ENCODE measurements around the gene ANHX.
"Not testable (repeated sequence)": the region's sequence is repeated elsewhere in the genome, so short reads cannot be mapped to it uniquely, and the experiment has no call there.

Gene ANHX

DNA sequence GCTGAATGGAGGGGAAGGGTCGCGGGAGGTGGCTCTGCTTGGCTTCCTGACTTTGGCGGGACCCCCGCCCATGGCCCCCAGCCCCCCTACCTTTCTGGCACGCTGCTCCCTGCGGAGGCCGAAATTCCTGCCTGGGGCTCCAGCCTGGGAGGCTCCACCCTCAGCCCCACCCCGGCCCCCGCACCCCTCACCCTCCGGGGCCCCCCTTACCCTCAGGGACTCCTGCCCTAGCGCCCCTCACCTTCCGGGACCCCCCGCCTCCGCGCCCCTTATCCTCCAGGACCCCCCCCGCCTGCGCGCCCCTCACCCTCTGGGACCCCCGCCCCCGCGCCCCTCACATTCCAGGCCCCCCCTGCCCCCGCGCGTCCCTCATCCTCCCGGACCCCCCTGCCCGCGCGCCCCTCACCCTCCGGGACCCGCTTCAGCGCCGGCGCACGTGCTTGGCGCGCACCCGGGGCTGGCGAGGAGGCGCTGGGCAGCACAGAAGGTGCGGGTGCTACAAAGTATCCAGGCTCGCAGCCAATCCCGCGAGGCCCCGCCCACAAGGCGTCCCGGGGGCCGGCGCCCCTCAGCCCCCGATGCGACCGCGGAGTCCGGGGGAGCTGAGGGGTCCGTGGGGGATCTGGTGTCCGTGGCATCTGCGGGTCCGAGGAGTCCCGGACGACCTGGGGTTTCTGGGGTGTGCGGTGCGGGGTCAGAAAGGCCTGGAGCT, at the start of gene ANHX:
ANHX (minus strand) TSS at position 477 of the 712 bp plus-strand sequence. CDS start 1,521 bp downstream, outside the sequence.
- no peak for DNase-seq (ENCODE audit: low read depth in 2 of 3, low spot score in 1 of 3)

DNA sequence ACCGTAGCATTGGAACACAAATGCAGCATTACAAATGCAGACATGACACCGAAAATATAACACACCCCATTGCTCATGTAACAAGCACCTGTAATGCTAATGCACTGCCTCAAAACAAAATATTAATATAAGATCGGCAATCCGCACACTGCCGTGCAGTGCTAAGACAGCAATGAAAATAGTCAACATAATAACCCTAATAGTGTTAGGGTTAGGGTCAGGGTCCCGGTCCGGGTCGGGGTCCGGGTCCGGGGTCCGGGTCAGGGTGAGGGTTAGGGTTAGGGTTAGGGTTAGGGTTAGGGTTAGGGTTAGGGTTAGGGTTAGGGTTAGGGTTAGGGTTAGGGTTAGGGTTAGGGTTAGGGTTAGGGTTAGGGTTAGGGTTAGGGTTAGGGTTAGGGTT, 29.0 kb upstream of the ANHX start:
- not testable (repeated sequence) for DNase-seq (ENCODE audit: low read depth in 2 of 3, low spot score in 1 of 3)

DNA sequence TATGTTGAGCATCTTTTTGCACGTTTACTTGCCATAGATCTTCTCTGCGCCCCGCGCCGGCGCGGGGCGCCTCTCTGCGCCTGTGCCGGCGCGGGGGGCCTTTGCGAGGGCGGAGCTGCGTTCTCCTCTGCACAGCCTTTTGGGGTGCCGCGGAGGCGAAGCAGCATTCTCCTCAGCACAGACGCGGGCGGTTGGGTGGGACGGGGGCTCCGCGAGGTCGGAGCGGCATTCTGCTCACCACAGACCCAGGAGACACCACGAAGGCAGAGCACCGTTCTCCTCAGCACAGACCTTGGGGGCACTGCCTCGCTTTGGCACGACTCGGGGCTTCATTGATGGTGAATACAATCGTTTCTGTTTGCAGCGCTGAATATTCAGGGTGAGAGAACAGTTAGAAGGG, 28.5 kb upstream of the ANHX start:
- DNase-seq (ENCODE audit: low read depth in 2 of 3, low spot score in 1 of 3), result no peak

DNA sequence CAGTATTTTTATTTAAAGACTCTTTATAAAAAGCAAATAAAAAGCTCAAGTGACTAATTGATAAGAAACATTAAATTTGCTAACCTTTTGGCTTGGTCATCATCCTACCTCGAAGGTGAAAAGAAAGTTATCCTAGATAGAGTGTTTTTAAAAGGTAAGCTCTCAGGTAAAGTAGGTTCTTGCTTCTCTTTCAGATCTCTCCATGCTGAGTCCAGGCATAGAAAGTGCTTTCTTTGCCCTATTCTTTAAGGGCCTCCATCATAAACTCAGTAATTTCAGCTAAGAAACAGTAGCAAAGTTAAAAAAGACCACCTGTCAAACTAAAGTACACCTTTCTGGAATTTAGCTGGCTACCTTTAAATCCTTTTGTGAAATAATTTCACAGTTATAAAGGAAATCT, 20.6 kb upstream of the ANHX start:
- DNase-seq (ENCODE audit: low read depth in 2 of 3, low spot score in 1 of 3), result no peak

DNA sequence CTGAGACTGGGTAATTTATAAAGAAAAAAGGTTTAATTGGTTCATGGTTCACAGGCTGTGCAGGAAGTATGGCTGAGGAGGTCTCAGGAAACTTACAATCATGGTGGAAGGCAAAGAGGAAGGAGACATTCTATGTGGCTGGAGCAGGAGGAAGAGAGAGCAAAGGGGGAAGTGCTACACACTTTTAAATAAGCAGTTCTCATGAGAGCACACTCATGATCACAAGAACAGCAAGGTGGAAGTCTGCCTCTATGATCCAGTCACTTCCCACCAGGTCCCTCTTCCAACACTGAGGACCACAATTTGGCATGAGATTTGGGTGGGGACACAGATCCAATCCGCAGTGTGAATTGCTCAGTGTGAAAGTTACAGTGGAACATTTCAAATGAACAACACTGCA, 20.2 kb upstream of the ANHX start:
- DNase-seq (ENCODE audit: low read depth in 2 of 3, low spot score in 1 of 3), result not testable (repeated sequence)

DNA sequence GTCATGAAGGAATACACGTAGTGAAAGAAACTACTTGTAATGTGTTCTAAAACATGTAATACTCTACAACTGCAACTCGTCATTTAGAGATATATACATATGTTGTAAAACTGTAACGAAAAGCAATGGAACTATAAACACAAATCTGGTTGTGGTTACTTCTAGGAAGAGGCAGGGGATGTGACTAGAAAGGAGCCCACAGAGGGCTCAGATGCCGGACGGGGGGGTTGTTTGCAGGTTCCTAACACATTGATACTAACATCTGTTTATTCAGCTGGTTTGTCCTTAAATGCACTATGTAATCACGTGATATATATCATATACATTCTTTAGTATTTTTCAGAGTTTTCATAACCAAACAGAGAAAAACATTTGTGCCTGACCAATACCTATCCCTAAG, 16.1 kb upstream of the ANHX start:
- DNase-seq (ENCODE audit: low read depth in 2 of 3, low spot score in 1 of 3), result no peak

DNA sequence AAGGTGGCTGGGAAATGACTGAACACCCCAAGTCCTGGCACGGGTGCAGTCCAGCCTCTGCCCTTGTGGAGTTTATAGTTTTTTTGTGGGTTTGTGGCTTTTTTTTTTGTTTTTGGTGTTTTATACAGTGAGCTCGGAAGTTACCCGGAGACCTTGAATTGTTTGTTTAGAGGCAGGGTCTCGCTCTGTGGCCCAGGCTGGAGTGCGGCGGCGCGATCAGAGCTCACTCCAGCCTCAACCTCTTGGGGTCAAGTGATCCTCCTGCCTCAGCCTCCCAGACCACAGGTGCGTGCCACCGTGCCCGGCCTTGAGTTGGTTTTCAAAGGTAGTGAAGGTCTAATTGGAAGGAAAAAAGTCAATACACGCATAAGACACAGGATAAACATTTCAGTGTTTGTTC, 879 bp upstream of the ANHX start:
- no peak for DNase-seq (ENCODE audit: low read depth in 2 of 3, low spot score in 1 of 3)

DNA sequence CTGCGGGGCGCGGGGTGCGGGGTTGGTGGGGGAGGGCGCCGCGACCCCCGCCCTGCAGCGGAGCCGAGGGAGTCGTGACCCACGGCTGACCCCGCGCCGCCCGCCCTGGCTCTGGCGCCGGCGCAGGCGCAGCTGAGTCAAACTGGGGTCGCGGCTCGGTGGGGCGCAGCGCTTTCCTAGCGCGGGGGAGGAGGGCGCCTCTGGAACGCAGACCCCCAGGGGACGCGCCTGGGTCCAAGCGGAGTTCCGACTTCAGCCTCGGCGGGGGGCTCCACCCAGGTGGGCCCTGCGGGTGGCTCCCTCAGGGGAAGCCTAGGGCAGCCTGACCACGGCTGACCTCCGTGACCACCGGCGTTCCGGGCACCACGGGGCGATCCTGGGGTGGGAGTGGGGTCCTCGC, 467 bp upstream of the ANHX start:
- DNase-seq (ENCODE audit: low read depth in 2 of 3, low spot score in 1 of 3), result no peak

DNA sequence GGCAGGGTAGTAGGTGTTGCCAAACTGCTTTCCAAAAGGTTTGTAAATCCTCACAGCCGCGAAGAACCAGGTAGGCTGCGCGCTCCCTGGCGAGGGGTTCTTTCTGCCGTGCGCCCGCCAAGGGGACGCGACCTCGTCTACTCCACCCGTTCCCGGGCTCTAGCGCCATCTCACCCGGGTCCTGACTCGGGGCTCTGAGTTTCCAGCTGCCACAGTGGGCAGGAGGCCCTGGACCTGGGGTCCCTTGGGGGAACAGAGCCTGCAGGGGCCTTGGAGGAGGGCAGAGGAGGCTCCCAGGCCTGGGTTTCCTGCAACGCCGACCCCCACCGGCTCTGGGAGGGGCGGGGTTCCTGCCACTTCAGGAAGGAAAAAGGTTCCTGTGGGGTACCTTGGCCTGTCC, 706 bp downstream of the ANHX start:
- DNase-seq (ENCODE audit: low read depth in 2 of 3, low spot score in 1 of 3), result no peak

DNA sequence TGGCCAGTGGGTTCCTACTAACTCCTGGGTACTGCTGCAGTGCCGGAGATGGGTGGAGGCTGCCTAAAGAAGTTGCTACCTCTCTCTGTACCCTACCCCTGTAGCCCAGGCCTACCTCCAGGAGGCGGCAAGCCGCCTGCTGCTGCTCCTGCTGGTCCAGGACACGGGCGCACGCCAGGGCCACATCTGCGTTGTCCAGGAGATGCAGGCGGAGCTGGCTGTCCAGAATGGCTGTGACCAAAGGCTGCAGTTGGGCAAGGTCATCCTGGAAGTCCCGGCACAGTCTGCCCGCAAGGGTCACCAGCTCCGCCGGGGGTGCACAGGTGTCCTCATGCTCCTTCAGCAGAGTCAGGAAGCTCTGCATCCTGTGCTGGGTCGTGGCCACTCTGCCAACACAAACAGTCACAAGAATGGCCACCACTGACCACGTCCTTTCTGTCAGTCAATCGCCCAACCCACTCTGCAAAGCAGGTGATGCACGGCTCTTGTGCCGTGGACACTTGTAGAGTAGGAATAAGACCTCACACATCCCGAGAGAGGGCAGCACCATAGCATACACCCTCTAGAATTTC, 1.6 kb downstream of the ANHX start:
- DNase-seq (ENCODE audit: low read depth in 2 of 3, low spot score in 1 of 3), result no peak

DNA sequence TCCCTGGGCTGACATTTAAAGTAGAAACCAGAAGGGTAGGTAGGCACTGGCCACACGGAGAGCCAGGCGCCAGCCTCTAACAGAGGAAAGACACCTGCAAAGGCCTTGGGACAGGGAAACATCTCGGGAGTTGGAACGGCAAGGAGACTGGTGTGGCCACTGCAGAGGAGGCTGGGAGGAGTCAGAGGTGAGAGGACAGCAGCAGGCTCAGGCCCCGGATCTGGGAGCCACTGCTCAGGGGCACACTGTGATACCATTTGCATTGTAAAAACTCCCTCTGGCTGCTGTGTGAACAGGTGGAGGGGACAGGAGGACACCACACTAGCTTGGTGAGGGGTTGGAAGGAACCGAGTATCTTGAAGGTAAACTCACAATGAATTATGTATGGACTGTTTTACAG, 2.7 kb downstream of the ANHX start:
- DNase-seq (ENCODE audit: low read depth in 2 of 3, low spot score in 1 of 3), result no peak

DNA sequence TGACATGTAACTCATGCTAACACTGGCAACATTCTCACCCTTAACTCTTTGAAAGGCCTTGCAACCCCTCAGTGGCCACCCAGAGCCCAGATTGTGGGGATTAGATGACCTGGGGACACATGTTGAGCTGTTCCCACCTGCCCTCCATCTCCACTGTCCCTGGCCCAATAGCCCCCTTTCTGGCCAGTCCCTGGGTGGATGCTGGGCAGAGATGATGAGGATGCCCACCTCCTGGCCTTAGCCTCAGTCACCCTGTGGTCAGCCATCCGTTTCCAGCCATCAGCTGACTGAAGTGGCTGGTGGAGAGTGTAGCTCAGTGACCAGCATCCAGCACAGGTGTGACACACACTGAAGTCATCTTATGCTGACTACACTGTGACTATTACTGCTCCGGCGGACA, 4.7 kb downstream of the ANHX start:
- DNase-seq (ENCODE audit: low read depth in 2 of 3, low spot score in 1 of 3), result no peak

DNA sequence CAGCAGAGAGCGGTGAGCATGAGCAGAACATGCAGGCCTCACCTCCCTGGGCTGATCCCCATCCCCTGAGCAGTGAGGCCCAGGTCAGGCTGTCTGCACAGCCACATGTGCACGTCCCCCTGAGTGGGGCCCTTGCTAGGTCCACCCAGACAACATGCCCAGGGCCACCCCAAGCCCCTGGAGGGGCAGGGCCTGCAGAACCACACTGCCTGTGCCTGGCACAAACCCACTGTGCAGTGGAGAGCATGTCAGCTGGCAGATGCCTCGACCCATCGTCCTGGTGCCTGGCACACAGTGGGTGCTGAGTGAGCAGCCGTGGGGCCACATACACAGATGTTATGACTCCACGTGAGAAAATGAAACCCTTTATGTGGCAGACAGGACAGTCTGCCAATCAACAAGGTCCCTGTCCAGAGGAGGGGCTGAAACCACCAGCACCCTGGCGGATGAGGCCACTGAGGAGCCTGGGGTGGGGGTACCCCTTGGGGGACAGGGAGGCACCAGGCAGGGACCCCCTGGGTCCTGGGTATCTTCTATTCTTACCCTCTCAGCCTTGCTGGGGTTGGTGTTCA, 8.3 kb downstream of the ANHX start:
- DNase-seq (ENCODE audit: low read depth in 2 of 3, low spot score in 1 of 3), result no peak

DNA sequence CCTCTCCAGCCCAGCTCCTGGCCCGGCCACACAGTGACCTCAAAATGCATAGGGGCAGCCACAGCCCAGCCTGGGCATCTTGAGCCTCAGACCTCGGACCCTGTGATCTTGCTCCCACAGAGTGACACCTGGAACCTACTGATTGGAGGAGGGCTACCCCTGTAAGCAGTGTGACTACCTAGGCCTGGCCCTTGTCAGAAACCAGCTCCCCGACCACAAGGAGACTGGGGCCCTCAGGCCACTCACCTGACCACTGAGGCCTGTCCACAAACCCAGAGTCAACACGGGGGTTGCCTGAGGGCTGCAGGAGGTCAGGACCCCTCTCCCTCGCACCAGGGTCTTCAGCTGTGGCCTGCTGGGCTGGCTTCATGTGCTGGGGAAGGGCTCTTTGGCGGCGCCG, 9.0 kb downstream of the ANHX start:
- no peak for DNase-seq (ENCODE audit: low read depth in 2 of 3, low spot score in 1 of 3)

DNA sequence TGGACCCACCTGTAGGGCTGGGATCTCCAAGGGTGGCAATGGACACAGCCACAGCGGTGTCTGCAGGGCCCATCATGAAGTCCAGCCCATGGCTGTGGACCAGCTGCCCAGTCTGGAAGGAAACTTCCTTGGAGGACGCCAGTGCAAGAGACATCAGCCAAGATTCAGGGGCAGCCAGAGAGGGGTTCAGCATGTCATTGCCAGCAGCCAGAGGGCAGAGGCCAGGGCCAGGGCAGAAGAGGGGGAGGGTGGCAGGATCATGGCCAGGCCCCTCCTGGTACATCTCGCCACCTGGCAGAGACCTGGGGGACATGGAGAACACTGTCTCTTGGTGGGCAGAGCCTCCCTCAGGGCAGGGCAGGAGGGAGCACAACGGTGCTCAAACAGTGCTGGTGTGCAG, 10.2 kb downstream of the ANHX start:
- DNase-seq (ENCODE audit: low read depth in 2 of 3, low spot score in 1 of 3), result no peak

DNA sequence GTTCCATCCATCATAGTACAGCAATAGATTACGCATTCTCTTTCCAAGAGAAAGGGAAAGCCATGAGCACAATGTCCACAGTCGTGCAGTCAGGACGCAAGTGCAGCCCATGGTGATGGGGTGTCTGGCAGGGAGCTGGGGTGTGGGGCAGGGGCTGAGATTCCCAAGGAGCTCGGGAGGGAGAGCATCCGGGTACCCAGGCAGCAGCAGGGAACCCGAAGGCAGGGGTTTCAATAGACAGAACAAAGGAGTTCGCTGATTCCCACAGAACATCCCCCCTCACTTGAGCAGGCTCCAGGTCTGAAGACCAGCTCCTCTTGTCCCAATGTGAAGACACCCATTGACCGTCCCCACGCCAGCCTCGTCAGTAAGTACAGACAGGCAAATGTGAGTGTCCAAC, 13.5 kb downstream of the ANHX start:
- DNase-seq (ENCODE audit: low read depth in 2 of 3, low spot score in 1 of 3), result no peak

DNA sequence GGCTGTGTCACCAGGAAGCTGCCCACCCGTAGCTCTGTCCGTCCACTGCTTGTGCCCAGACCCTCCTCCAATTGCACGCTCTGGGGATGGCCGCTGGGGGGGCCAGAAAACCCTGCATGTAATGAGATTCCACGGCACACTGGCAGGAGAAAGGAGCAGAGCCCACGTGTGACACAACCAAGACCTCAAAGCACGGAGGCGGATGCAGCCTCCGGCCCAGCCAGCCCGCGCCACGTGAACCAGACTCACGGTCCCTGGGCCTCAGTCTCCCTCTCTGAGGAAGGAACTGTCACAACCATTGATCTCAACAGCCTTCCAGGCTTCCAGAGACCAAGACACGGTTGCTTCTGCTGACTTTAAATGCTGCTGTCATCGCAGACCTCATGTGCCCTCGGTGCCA, 14.4 kb downstream of the ANHX start:
- DNase-seq (ENCODE audit: low read depth in 2 of 3, low spot score in 1 of 3), result no peak

DNA sequence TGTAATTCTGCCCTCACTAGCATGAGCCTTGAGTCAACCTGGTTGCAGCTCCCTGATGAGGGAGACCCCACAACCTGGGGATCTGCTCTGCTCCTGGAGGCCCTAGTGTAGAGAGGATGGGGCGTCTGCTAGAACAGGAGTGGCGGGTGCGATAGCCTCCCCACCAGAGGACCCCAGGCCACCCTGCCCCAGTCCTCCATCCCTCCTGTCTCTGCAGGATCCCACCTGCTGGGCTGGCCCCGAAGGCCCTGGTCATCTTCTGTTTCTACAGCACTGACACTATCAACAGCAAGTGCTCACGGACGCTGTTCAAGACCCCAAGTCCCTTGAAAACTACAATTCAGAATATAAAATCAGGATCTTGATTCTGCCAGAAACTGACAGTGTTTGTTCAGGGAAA, 15.2 kb downstream of the ANHX start:
- DNase-seq (ENCODE audit: low read depth in 2 of 3, low spot score in 1 of 3), result no peak

DNA sequence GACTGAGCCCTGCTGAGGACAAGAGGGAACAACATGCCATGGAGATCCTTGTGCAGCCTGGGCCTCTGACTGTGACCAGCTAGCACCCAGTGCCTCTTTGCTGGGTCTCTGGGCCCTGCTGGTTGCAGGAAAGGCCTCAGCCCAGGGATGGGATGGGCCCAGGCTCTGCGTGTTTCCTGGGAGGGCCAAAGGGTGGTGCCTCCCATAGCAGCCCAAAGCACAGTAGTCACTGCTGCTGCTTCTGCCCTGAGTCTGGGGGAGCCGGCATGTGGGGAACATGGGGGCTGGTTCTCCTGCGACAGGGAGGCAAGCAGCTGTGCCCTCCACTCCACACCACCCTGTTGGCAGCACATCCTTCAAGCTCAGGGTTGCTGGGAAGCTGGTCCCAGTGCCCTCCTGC, 18.5 kb downstream of the ANHX start:
- no peak for DNase-seq (ENCODE audit: low read depth in 2 of 3, low spot score in 1 of 3)

DNA sequence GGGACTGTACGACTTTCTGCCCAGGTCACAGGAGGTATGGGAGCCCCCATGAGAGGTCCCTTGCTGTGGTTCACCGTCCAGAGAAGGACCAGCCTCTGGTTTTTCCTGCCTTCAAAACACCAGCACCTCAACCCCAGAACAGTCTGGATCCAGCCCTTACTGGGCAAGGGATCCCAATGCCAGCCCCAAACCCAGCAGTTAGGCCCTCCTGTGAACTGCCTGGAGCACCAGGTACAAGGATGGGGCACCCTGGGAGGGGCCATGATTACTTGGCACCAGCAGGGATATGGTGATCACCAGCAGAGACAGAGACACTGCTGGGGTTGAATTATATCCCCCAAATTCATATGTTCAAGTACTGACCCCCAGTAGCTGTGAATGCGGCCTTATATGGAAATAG, 20.0 kb downstream of the ANHX start:
- no peak for DNase-seq (ENCODE audit: low read depth in 2 of 3, low spot score in 1 of 3)

DNA sequence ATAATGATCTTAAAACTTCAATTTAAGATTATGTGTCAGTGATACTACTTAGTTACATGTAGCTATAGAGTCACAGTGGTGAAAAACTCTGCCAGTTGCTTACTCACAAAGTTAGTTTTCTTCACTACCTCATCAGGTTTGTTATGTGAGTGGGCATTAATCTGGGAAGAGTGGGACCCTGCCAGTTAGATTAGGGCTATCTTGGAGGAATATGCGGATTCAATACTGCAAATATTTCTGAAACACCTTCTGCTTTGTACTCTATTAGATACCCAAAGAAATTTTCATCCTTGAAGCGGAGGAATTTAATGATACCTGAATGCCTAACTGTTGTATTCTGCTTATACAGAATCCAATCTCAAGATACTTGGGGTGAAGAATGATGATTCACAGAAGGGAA, 29.3 kb downstream of the ANHX start:
- DNase-seq (ENCODE audit: low read depth in 2 of 3, low spot score in 1 of 3), result no peak

DNA sequence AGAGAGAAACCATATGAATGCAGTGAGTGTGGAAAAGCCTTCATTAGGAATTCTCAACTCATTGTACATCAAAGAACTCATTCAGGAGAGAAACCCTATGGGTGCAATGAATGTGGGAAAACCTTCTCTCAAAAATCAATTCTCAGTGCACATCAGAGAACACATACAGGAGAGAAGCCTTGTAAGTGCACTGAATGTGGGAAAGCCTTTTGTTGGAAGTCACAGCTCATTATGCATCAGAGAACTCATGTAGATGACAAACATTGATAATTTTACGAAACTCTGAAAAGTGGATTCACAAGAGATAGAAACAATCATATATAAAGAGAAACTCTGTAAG, 31.4 kb downstream of the ANHX start:
- no peak for DNase-seq (ENCODE audit: low read depth in 2 of 3, low spot score in 1 of 3)
